Keratinocyte (primary cell): ENCODE data around the gene SKP2. TPM values are rescaled to one million over a fixed set of nuclear protein-coding genes. Genes with fewer than 3 reads are reported as not detected.

ENCODE experiments used
- DNase-seq: peaks from one replicate; pipeline ENCODE4 v3.0.0-alpha.2; 2011; ENCODE audit warnings: low read depth, missing footprints, low spot score
- FAIRE-seq: peaks from 2 replicates; lab custom pipeline; 2011; peaks lifted over from hg19 to GRCh38; lab: Jason Lieb, UNC
- H2AFZ ChIP-seq: 2 replicates; pipeline ENCODE4 v1.6.0; 2012; ENCODE audit warnings: low read length, control low read depth, inconsistent platforms; ENCODE audit not compliant: control insufficient read depth
- H3K27ac ChIP-seq: 2 replicates; pipeline ENCODE4 v1.5.1; 2011; ENCODE audit warnings: low read length; ENCODE audit not compliant: control insufficient read depth, insufficient read depth
- H3K27me3 ChIP-seq: 3 replicates; pipeline ENCODE4 v1.6.0; 2011; ENCODE audit warnings: low read length; ENCODE audit not compliant: control insufficient read depth, insufficient read depth; ENCODE audit errors: extremely low read depth
- H3K36me3 ChIP-seq, 2 experiments: 2 replicates in 1 of 2; 3 replicates in 1 of 2; pipeline ENCODE4 v1.5.1; 2011; ENCODE audit warnings: low read length in 2 of 2, mild to moderate bottlenecking in 1 of 2; ENCODE audit not compliant: control insufficient read depth in 2 of 2, insufficient read depth in 2 of 2; ENCODE audit errors: extremely low read depth in 1 of 2
- H3K4me1 ChIP-seq: 3 replicates; pipeline ENCODE4 v1.5.1; 2011; ENCODE audit warnings: low read length; ENCODE audit not compliant: control insufficient read depth, insufficient read depth; ENCODE audit errors: extremely low read depth
- H3K4me2 ChIP-seq: 3 replicates; pipeline ENCODE4 v1.6.0; 2011; ENCODE audit warnings: low read depth, low read length; ENCODE audit not compliant: control insufficient read depth, insufficient read depth; ENCODE audit errors: extremely low read depth
- H3K4me3 ChIP-seq, 3 experiments: fragments of 200-600 bp in 1 of 3; sonication (generic) in 1 of 3; 2 replicates in 2 of 3; 3 replicates in 1 of 3; pipeline ENCODE4 v1.5.1; 2011 to 2016; ENCODE audit warnings: low read length in 3 of 3, mild to moderate bottlenecking in 3 of 3, control low read depth in 2 of 3, inconsistent platforms in 1 of 3, low read depth in 1 of 3, mixed read lengths in 1 of 3, mixed run types in 1 of 3, moderate library complexity in 1 of 3; ENCODE audit not compliant: control insufficient read depth in 2 of 3, insufficient read depth in 2 of 3; ENCODE audit errors: extremely low read depth in 1 of 3
- H3K79me2 ChIP-seq: 2 replicates; pipeline ENCODE4 v1.6.0; 2012; ENCODE audit warnings: low read length; ENCODE audit not compliant: control insufficient read depth, insufficient read depth
- H3K9ac ChIP-seq: 3 replicates; pipeline ENCODE4 v1.6.0; 2011; ENCODE audit warnings: low read length; ENCODE audit not compliant: control insufficient read depth, insufficient read depth; ENCODE audit errors: extremely low read depth
- H3K9me1 ChIP-seq: 3 replicates; pipeline ENCODE4 v1.6.0; 2011; ENCODE audit warnings: low read length; ENCODE audit not compliant: control insufficient read depth, insufficient read depth; ENCODE audit errors: extremely low read depth
- H3K9me3 ChIP-seq: 2 replicates; pipeline ENCODE4 v1.5.1; 2012; ENCODE audit warnings: low read depth, low read length; ENCODE audit not compliant: control insufficient read depth
- H4K20me1 ChIP-seq: 3 replicates; pipeline ENCODE4 v1.6.0; 2011; ENCODE audit warnings: low read length; ENCODE audit not compliant: control insufficient read depth, insufficient read depth; ENCODE audit errors: extremely low read depth
- CTCF ChIP-seq, 3 experiments: IDR thresholded peaks in 1 of 3; conservative IDR thresholded peaks in 1 of 3; optimal IDR thresholded peaks in 1 of 3; 2 replicates in 2 of 3; 3 replicates in 1 of 3; pipeline versions ENCODE3 to v1.5.1; 2011; ENCODE audit warnings: low read length in 3 of 3, mild to moderate bottlenecking in 3 of 3, moderate library complexity in 2 of 3, control low read depth in 1 of 3, inconsistent platforms in 1 of 3; ENCODE audit not compliant: insufficient read depth in 2 of 3; ENCODE audit errors: extremely low read depth in 1 of 3
- EZH2 ChIP-seq: IDR thresholded peaks from one replicate; pipeline ENCODE4 v1.6.1; 2012; ENCODE audit warnings: inconsistent platforms, mild to moderate bottlenecking, low read length, moderate library complexity
- dilution Hi-C: fragments of 300-500 bp; cut with MboI; formaldehyde crosslinking; loops from one replicate; pipeline ENCODE4 v1.7.0; 2020; ENCODE audit warnings: low sequenced_read_pairs; ENCODE audit not compliant: extremely low pct_ligation_motif_present
- polyA plus RNA-seq, 5 experiments: library from polyadenylated mRNA; depleted of rRNA in 3 of 5; stranded (reverse) in 3 of 5; stranded (forward) in 1 of 5; unstranded in 1 of 5; fragments of >200 nt; gene quantifications; 1 replicate in 1 of 5; 2 replicates in 3 of 5; 3 replicates in 1 of 5; pipeline versions ENCODE4 v1.2.1 to v1.2.3, GENCODE V29; 2011 to 2012; ENCODE audit warnings: missing spikeins in 2 of 5, low read depth in 1 of 5, low replicate concordance in 1 of 5

SKP2 gene
- polyA plus RNA-seq, 1 donor (not counting 4 experiments of a cell fraction or from before 2014, with no cell fraction given), result 34.6 TPM

- Histone ChIP-seq H3K4me1 (peaks cover 30% of the 10 kb centered on the region), H3K9me3 (no peaks in the 10 kb centered on the region), H3K27me3 (no peaks in the 10 kb centered on the region), H4K20me1 (no peaks in the 10 kb centered on the region), H3K27ac (no peak overlapping the region), H3K36me3 (peaks cover 0 to 4% of the 10 kb centered on the region in 2 experiments), H2AFZ (no peak overlapping the region), H3K9ac (peak overlapping the region; percentile 19), H3K4me3 (peak overlapping the region; percentile 65 to 91 (median 72)), H3K4me2 (peak overlapping the region; percentile 95), H3K9me1 (no peaks in the 10 kb centered on the region), H3K79me2 (peaks cover 39% of the 10 kb centered on the region)
- dilution Hi-C loops, result no loop called here
- TF ChIP-seq EZH2 (no peak), CTCF (optimal IDR thresholded peaks at IDR 0.05 in 1 of 3, IDR thresholded peaks at IDR 0.05 in 1 of 3, conservative IDR thresholded peaks at IDR 0.05 in 1 of 3; ENCODE audit: extremely low read depth in 1 of 3, insufficient read depth in 2 of 3, low read length in 3 of 3) (no peak)
- no peak for FAIRE-seq
- no peak for DNase-seq
Observed at GRCh38 chr5:36153298-36153677, 1.4 kb downstream of the SKP2 start.

- dilution Hi-C loops, result no loop called here
- Histone ChIP-seq H3K79me2 (peaks cover 44% of the 10 kb centered on the region), H2AFZ (no peak overlapping the region), H3K4me2 (peak overlapping the region; percentile 95), H3K27ac (no peak overlapping the region), H3K27me3 (no peaks in the 10 kb centered on the region), H3K36me3 (peaks cover 0 to 8% of the 10 kb centered on the region in 2 experiments), H3K9ac (no peak overlapping the region), H3K4me1 (peaks cover 30% of the 10 kb centered on the region), H3K4me3 (peak overlapping the region in 2 of 3 experiments; percentile 65 to 72), H4K20me1 (no peaks in the 10 kb centered on the region), H3K9me3 (no peaks in the 10 kb centered on the region), H3K9me1 (no peaks in the 10 kb centered on the region)
- TF ChIP-seq CTCF (optimal IDR thresholded peaks at IDR 0.05 in 1 of 3, IDR thresholded peaks at IDR 0.05 in 1 of 3, conservative IDR thresholded peaks at IDR 0.05 in 1 of 3; ENCODE audit: extremely low read depth in 1 of 3, insufficient read depth in 2 of 3, low read length in 3 of 3) (no peak), EZH2 (no peak)
- DNase-seq (no peak), FAIRE-seq (no peak)
Observed at GRCh38 chr5:36153726-36154125, 1.8 kb downstream of the SKP2 start.
